GM12878 (cell line): ENCODE measurements around the gene PYHIN1.

ENCODE experiments used
- ATF3 ChIP-seq: IDR thresholded peaks from 2 replicates; pipeline ENCODE4 v1.6.1; 2011; ENCODE audit warnings: low read depth, mild to moderate bottlenecking, low read length, moderate library complexity, borderline replicate concordance; ENCODE audit errors: extremely low read depth
- CREM ChIP-seq: IDR thresholded peaks from 2 replicates; pipeline ENCODE4 v1.6.1; 2014; ENCODE audit warnings: antibody characterized with exemption, low read depth
- CTCF ChIP-seq, 3 experiments: IDR thresholded peaks in 2 of 3; conservative IDR thresholded peaks in 1 of 3; 2 replicates each; pipeline ENCODE4 v1.5.1; 2011; ENCODE audit warnings: low read depth in 3 of 3, low read length in 3 of 3, mild to moderate bottlenecking in 3 of 3, control low read depth in 2 of 3, moderate library complexity in 2 of 3, inconsistent platforms in 1 of 3, mixed read lengths in 1 of 3; ENCODE audit not compliant: control insufficient read depth in 2 of 3, insufficient read depth in 1 of 3; ENCODE audit errors: extremely low read depth in 1 of 3
- NFXL1 ChIP-seq: fragments of 450-650 bp; IDR thresholded peaks from 2 replicates; pipeline ENCODE4 v1.6.1; 2017; ENCODE audit warnings: antibody characterized with exemption, mild to moderate bottlenecking, borderline replicate concordance
- POLR2AphosphoS5 ChIP-seq: IDR thresholded peaks from 2 replicates; pipeline ENCODE4 v1.6.1; 2011; ENCODE audit warnings: mild to moderate bottlenecking, low read length, inconsistent platforms
- SMARCA5 ChIP-seq: fragments of 450-650 bp; IDR thresholded peaks from 2 replicates; pipeline ENCODE4 v1.6.1; 2017; ENCODE audit warnings: mild to moderate bottlenecking
- SP1 ChIP-seq: IDR thresholded peaks from one replicate; pipeline ENCODE4 v1.6.1; 2011; ENCODE audit warnings: low read depth, low read length

- TF ChIP-seq POLR2AphosphoS5 (no peak), CREM (no peak), SMARCA5 (no peak), ATF3 (no peak), NFXL1 (no peak), CTCF (IDR thresholded peaks at IDR 0.05 in 2 of 3, conservative IDR thresholded peaks at IDR 0.05 in 1 of 3; ENCODE audit: control insufficient read depth in 2 of 3, extremely low read depth in 1 of 3, insufficient read depth in 1 of 3, low read depth in 3 of 3, low read length in 3 of 3) (no peak), SP1 (no peak)
Measured at GRCh38 chr1:159005161-159005560, 73.8 kb downstream of the PYHIN1 start.
